NOMO-1 (cell line): ENCODE results near the gene UFD1.
"Not testable (repeated sequence)": the region's sequence is repeated elsewhere in the genome, so short reads cannot be mapped to it uniquely, and the experiment has no call there.

Source experiments
- DNase-seq, 2 experiments: peaks; one replicate each; lab custom pipeline; 2025; ENCODE audit not compliant: unreplicated experiment in 2 of 2; lab: John Stamatoyannopoulos, UW

UFD1 gene

GRCh38 chr22:19451570-19451969 lies 27.4 kb downstream of the UFD1 start:
- DNase-seq: no peak

GRCh38 chr22:19450363-19451175 lies 28.4 kb downstream of the UFD1 start:
- no peak for DNase-seq

GRCh38 chr22:19449422-19449767 lies 29.6 kb downstream of the UFD1 start:
- DNase-seq: no peak

DNA sequence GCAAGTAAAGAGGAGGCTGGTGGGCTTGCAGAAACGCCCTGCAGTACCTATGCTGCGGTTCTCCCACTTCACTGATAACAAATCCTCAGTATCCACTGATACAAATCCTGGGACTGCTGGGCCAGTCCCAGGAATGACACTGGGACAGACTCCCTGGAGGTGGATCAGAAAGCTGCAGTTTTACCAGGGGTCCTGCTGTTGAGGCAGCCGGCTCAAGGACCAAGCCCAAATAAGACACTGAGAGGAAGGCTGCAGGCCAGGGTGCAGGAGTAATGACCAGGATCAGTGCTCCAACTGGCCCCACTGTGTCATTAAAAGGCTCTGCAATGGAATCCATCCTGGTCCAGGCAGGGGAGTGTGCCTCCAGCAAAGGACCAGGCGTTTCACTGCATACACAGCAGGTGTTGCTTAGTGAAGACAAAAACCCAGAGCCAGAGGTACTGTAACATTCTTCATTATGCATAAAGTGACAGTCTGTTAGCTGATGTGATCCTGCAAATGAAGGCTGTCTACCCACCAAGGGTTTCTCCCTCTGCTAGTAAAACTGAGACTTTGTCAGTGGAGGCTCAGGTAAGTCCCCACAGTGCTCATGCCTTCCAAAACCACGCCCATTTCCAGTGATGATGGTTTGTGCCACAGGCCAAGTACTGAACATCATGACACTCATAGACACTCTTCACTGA lies 30.1 kb downstream of the UFD1 start:
- DNase-seq: no peak

GRCh38 chr22:19448076-19448607 lies 30.9 kb downstream of the UFD1 start:
- DNase-seq: no peak

- peak; percentile 92 for DNase-seq
Measured at GRCh38 chr22:19447330-19448075, 31.5 kb downstream of the UFD1 start, which contains the start of gene C22orf39. TSS of gene C22orf39 (minus strand) at chr22:19447711. CDS start at chr22:19447688, 23 bp downstream.

DNA sequence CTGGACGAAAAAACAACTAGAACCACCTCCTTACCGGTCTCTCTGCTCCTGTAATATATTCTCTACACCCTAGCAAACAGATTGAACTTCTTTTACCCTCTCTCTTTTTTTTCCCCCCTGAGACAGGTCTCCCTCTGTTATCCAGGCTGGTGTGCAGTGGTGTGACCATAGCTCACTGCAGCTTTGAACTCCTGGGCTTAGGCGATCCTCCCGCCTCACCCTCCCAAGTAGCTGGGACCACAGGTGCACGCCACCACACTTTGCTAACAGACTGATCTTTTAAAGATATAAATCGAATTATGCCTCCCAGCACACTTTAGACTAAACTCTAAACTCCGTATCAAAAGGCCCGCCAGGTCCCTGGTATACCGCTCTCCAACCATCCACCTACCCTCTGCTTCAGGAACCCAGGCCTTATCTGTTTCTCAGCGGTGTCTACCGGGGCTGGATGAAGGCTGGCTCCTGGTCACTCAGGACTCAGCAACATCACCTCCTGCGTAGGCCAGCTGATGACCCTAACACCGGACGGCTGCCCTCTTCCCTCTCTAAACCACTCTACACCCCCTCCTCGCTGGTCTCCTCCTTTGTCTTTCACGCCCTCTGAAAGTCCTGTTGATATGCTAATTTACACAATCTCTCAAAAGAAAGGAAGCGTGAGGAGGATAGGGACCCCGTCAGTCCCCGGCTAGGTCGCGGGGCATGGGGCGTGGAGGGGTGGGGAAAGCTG lies 32.2 kb downstream of the UFD1 start:
- no peak for DNase-seq

DNA sequence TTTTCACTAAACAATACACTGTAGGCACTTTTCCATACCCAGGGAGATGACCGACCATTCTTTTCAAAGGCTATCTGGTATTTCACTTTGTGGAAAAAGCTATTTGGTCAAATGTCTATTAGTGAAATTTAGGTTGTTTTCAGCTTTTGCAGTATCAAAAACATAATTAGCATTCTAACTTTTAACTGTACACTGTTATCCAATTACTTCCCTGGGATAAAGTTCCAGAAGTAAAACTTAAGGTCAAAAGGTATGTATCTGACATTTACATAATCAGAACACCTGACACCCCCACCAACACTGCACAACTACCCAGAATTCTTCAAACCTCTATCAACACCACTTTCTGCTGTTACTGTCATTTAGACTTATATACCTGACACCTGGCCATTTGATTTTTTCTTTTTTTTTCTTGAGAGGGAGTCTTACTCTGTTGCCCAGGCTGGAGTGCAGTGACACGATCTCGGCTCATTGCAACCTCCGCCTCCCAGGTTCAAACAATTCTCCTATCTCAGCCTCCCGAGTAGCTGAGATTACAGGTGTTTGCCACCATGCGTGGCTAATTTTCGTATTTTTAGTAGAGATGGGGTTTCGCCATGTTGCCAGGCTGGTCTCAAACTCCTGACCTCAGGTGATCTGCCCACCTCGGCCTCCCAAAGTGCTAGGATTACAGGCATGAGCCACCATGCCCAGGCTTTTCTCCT lies 33.6 kb downstream of the UFD1 start:
- DNase-seq: not testable (repeated sequence)

GRCh38 chr22:19443544-19444211 lies 35.3 kb downstream of the UFD1 start:
- DNase-seq: no peak

DNA sequence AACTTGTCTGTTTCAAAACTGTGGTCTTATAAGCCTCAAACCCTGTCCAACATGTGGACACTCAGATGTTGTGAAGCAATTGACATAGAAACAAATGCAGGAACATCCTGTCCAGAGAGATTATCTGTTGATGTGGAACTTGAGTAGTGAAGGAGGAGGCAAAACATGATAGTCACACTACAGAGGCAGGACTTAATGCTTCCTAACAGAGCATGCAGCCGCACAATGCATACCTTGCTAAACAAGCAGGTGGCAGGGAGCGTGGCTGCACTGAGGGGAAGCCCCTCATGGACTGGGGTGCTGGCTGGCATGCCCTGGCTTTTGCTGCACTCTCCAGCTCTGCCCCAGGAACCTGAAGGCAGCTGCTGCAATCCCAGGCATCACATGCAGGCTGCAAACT lies 36.8 kb downstream of the UFD1 start:
- no peak for DNase-seq

DNA sequence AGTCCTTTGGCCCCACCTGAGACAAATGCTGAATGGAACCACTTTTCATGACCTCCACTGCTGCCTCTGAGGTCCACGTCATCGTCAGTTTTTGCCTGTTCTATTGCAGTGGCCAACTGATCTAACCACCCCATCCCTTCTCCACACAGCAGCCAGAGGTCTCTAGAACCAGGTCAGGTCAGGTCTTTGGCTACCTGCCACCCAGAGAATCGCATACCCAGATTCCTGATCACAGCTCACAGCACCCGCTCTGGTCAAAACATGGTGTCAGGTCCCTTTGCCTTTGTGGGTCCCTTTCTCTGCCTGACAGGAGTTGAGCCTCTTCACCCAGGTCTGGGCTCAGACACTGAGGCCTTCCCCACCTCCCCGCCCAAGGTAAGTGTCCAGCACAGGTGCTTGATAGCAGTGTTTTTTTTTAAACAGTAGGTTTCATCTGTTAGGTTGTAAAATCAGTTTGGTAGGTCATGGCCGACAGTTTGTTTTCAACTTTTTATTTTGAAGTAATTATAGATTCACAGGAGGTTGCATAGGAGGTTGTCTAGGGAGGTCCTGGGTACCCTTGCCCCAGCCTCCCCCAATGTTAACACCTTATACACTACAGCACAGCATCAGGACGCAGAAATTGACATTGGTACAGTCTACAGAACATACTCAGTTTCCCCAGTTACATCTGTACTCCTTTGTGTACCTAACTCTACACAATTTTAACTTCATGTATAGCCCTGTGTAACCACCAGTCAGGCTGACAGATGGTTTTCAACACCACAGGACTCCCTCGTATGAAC lies 38.4 kb downstream of the UFD1 start:
- no peak for DNase-seq

- DNase-seq: no peak
Measured at GRCh38 chr22:19438298-19438697, 40.7 kb downstream of the UFD1 start.

DNA sequence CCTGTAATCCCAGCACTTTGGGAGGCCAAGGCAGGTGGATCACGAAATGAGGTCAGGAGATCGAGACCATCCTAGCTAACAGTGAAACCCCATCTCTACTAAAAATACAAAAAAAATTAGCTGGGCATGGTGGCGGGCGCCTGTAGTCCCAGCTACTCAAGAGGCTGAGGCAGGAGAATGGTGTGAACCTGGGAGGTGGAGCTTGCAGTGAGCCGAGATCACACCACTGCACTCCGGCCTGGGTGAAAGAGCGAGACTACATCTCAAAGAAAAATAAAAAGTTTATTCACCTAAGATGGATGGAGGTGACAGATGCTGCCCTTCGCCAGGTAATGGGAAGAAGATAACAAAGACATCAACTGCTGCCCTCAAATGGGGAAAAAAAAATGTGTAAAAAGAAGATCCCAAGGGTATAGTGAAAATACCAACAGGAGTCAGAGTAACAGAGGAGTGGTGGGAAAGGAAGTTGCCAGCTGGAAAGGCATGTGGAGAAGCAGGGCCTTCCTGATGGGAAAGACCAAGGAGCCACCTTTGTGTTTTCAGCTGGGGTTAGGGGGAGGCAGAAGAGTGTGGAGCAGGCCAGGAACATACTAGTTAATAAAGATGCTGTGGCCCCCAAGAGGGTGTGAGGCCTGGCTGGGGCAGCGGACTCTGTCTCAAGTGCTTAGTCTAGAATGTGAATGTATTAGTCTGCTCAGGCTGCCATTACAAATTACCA lies 42.4 kb downstream of the UFD1 start:
- not testable (repeated sequence) for DNase-seq

- no peak for DNase-seq
Measured at GRCh38 chr22:19434829-19435580, 44.0 kb downstream of the UFD1 start.

GRCh38 chr22:19434401-19434800 lies 44.6 kb downstream of the UFD1 start:
- no peak for DNase-seq

DNA sequence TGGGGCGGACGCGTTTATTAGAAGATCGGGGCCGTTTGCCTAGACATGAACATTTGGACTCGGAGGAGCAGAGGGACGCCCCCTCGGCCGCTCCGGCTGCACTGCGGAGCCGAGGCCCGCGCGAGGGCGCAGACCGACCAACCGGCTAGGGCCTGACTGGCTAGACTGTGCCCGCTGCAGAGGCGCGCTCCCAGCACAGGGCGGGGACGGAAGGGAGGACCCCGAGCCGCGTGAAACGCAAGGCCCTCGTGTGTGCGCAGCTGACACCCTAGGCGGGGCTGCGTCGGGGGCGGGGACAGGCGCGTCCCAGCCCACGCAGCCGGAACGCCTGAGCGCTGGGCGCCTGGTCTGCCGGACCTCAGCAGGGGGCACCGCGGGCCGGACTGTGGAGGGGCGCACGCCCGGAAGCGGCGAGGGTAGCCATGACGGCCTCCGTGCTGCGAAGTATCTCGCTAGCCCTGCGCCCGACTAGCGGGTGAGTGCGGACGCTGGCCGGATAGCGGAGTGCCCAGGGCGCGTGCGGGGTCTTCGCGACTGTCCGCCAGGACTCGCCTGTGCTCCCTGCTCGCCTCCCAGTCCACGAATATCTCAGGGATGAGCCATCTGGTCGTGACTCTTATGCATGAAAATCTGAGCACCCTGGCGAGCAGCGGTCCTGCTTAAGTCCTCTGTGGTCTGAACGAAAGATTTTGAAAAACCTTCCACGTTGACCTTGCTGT lies 46.7 kb downstream of the UFD1 start, which contains the start of gene MRPL40:
Gene MRPL40 (plus strand): TSS at position 413 of the 719 bp plus-strand sequence. CDS start 10 bp downstream, at position 423.
- peak; percentile 92 to 97 for DNase-seq
